HT1080 (cell line): ENCODE results near the gene PRKCB. TPM values are rescaled to one million over a fixed set of nuclear protein-coding genes. Genes with fewer than 3 reads are reported as not detected.

Experiments used
- DNase-seq: peaks from one replicate; pipeline ENCODE4 v3.0.0-alpha.2; 2015; ENCODE audit warnings: low read depth
- total RNA-seq: library from RNA; depleted of rRNA; stranded (reverse); fragments of >200 nt; shearing (Covaris generic); gene quantifications from 2 replicates; pipeline ENCODE4 v1.2.3, GENCODE V29; 2014

Gene PRKCB
- total RNA-seq, 1 experiment from 2014 or later = not detected

DNA sequence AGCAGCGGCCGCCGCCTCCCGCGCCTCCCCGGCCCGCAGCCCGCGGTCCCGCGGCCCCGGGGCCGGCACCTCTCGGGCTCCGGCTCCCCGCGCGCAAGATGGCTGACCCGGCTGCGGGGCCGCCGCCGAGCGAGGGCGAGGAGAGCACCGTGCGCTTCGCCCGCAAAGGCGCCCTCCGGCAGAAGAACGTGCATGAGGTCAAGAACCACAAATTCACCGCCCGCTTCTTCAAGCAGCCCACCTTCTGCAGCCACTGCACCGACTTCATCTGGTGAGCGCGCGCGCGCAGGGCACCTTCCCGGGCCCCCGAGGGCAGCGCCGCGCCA is 258 bp downstream of the PRKCB start:
- no peak for DNase-seq

DNA sequence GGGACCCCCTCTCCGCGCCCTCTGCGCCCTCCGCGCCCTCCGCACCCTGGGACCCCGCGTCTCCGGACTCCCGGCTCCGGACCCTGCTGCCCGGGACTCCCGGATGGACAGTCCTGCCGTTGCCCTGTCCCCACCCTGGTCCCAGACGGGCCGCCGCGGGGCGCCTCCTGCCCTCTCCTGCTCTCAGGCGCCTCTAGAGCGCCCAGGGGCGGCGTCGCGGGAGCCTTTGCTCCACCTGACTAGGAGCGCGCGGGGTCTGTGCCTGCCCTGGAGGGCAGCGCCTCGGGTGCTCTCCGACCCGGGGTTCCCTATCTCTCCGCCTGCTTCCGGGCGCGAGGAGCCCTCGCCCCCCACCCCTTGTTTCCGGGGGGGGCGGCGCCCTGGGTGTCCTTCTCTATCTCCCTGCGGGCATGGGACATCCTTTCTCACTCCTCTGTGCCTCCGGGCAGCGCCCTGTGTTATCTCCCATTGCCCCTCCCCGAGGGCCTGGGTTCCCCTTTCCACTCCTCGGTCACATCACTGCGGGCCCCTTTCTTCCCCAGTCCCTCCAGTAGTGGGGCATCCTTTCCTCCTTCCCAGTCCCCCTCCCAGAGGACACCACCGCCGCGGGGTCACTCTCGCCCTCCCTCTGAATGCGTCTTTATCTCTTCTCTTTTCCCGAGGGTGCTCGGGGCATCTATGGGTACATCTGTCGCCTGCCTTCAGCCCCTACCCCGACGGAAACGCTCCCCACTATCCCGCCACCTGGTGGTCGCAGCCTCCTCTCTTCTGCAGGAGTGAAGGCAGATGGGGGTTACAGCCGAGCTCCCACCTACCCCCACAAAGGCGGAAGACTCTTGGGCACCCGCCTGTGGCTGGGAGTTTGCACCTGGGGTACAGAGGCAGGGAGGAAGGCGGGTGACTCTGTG is 875 bp downstream of the PRKCB start:
- DNase-seq = no peak

GRCh38 chr16:23837553-23838308 is 1.9 kb downstream of the PRKCB start:
- no peak for DNase-seq

DNA sequence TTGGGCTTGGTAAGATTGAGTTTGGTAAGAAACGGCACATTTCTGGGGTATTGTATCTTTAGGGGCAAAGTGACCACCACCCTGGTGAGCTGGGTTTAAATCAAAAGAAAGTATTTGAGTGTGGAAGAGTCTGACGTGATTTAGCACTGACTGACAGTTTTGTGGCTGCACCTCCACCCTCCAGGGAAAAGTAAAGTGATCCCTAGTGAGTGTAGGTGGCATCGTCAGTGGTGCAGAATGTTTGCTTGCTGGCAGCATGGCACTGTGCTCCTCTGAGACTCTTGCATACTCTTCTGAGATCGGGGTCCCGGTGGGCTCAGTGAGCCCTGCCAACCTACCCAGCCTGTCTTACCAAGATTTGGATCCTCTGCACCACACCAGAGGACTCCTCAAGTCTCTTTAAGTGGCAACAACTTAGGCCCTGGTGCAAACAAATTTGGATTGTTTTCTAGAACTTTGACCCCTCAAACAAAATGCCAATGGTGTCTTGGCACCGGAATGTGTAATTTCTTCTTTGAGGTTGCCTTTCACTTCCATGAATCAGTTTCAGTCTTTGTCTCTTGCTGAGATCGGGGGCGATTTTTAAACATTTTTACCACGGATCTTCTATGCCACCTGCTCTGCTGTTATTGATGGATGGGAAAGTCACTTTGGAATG is 2.8 kb downstream of the PRKCB start:
- no peak for DNase-seq

DNA sequence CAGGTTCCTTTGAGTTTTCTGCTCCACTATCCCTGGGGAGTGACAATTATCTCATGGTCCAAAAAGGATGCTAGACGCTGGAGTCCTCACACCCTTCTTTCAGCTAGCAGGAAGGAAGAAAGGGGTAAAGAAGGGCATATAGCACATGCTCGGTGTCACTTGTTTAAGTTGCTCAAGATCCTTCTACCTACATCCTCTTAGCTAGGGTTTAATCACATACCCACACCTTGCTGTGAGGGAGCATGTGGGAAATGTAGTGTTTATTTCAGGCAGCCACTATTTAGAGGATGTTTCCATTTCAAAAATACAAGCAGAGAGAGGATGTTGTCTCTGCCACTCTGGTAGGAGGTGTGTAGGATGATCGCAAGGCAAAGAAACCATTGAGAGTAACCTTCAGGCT is 4.5 kb downstream of the PRKCB start:
- DNase-seq = no peak

DNA sequence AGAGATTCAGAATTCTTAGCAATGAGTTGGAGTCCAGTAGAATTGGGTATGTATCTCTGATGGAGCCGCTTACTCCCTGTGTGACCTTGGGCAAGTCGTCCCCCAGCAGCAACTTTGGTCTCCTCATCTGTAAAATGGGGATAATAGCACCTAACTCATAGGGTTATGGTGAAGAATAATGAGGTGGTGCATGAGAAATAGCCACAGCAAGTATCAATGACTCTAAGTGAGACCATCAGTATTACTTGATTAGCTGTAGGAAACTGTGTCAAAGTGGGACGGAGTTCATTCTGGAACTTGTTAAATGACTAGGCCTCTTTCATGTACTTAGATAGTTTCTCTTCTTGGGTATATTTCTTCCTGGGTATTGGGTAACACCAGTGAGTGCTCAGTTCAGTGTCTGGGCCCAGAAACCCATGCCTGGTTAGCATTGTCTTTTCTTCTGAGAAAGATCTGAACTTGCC is 6.4 kb downstream of the PRKCB start:
- DNase-seq = no peak

DNA sequence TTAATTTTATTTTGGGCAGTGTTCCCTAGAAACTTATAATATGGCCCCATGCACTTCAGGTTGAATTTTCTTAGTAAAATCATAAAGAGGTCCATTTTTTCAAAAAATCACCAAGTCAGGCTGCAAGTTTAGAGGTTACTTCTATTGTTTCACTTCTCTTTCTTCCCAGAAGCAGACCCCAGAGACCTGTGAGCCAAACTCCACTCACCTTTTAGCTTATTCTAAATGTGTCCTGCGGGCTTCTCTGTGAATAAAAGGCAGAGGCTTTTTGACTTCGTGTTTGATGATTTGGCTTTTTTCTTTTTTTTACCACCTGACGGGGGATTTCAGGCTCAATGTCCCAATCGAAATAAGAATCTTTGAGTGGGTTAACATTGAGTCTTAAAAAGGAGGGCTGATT is 7.4 kb downstream of the PRKCB start:
- DNase-seq = no peak

GRCh38 chr16:23847251-23847650 is 11.5 kb downstream of the PRKCB start:
- no peak for DNase-seq

- no peak for DNase-seq
Observed at GRCh38 chr16:23847948-23848347, 12.2 kb downstream of the PRKCB start.

DNA sequence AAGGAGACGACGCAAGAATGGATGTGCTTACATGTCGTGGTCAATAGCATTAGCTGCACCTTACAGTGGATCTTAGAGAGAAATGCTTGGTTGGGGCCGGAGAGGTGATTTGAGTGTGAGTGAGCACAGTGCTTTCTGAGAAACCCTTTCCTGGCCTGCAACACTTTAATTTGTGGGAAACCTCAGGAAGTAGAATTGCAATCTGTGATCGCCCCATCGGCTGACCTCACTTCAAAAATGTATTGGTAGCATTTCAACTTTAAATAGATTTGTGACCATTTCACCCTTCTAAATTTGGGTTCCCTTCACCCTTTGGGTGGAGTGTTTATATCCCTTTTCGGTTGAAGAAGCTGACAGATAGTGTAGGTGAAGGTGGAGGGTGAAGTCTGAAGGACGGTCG is 13.2 kb downstream of the PRKCB start:
- no peak for DNase-seq

- no peak for DNase-seq
Observed at GRCh38 chr16:23852794-23853562, 17.2 kb downstream of the PRKCB start.

GRCh38 chr16:23855010-23855409 is 19.2 kb downstream of the PRKCB start:
- DNase-seq = no peak

GRCh38 chr16:23856251-23856709 is 20.5 kb downstream of the PRKCB start:
- no peak for DNase-seq

- no peak for DNase-seq
Observed at GRCh38 chr16:23857256-23857880, 21.6 kb downstream of the PRKCB start.

GRCh38 chr16:23857881-23858269 is 22.1 kb downstream of the PRKCB start:
- no peak for DNase-seq

GRCh38 chr16:23858542-23858941 is 22.8 kb downstream of the PRKCB start:
- no peak for DNase-seq

GRCh38 chr16:23859713-23860269 is 24.0 kb downstream of the PRKCB start:
- DNase-seq = no peak

DNA sequence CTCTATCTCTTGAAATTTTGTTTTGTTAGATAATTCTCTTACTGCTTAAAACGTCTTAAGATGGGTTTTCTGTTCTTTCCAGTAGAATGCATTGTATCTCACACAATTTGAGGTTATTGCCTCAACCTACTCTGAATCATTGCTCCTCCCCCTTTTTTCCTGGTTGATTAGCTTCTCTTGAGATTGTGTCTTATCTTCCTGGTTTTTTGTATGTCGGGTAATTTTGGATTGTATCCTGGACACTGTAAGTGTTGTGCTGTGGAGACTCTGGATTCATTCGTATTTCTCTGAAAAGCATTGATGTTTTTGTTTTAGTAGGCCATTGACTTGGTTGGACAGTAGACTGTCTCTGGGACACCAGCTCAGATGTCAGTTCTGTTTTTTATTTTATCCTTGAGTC is 26.1 kb downstream of the PRKCB start:
- DNase-seq = no peak

- DNase-seq = no peak
Observed at GRCh38 chr16:23862556-23862955, 26.8 kb downstream of the PRKCB start.
